ENCODE measurements around the gene R3HDM2. TPM values are rescaled to one million over a fixed set of nuclear protein-coding genes. Genes with fewer than 3 reads are reported as not detected.

R3HDM2 gene
- total RNA-seq, 1 experiment from 2014 or later, result 34.7 TPM

- TF ChIP-seq NFE2L1 (CRISPR knock-in tag; IDR thresholded peaks at IDR 0.05) (peak; percentile 8; the same call in 1 of the 2 replicates), E2F5 (CRISPR knock-in tag; IDR thresholded peaks at IDR 0.05) (no peak), ZNF281 (CRISPR knock-in tag; IDR thresholded peaks at IDR 0.05) (0 out of 2 replicates have a peak, but pooled peaks have one; percentile 55)
Measured at GRCh38 chr12:57454566-57455373, 23.9 kb upstream of the R3HDM2 start, which contains the start of gene INHBE (continued).

- H3K36me3 Mint-ChIP-seq, result no peaks in the 10 kb centered on the region
- no peak overlapping the region for H3K4me3 Mint-ChIP-seq
- DNase-seq (ENCODE audit: low spot score) (no peak), ATAC-seq (no peak)
- peak overlapping the region; percentile 83; the same call in 1 of the 2 replicates for H3K27ac Mint-ChIP-seq
- H3K4me1 Mint-ChIP-seq, result peaks cover 51% of the 10 kb centered on the region
- CTCF ChIA-PET, result interaction anchor here (1.3 to 9.4 kb wide), 13 partner anchors 21 to 342 kb away, joined by 5 to 245 read pairs (median 26); partner anchors contain the start of genes INHBC, SHMT2 and STAT6
- H3K27me3 Mint-ChIP-seq (ENCODE audit: low read depth), result no peaks in the 10 kb centered on the region
- H3K9me3 Mint-ChIP-seq, result peaks cover 2% of the 10 kb centered on the region
- POLR2A ChIA-PET, result interaction anchor here (0.5 to 2.0 kb wide), 9 partner anchors 19 to 1480 kb away, joined by 3 to 12 read pairs (median 7); partner anchors contain the start of genes DDIT3, INHBC, RAB5B and SHMT2
- TF ChIP-seq ZNF317 (CRISPR knock-in tag; IDR thresholded peaks at IDR 0.05; ENCODE audit: borderline replicate concordance, low read depth), result no peak
- no peak for TF ChIP-seq ZSCAN18 (CRISPR knock-in tag; IDR thresholded peaks at IDR 0.05)
- no peak for TF ChIP-seq SOX15 (CRISPR knock-in tag; IDR thresholded peaks at IDR 0.05)
- no peak for TF ChIP-seq KAT7 (CRISPR knock-in tag; IDR thresholded peaks at IDR 0.05; ENCODE audit: borderline replicate concordance)
- TF ChIP-seq IRF1 (CRISPR knock-in tag; IDR thresholded peaks at IDR 0.05), result no peak
- TF ChIP-seq ZNF512 (CRISPR knock-in tag; IDR thresholded peaks at IDR 0.05; ENCODE audit: borderline replicate concordance), result no peak
- TF ChIP-seq ZNF219 (CRISPR knock-in tag; IDR thresholded peaks at IDR 0.05; ENCODE audit: borderline replicate concordance), result no peak
- no peak for TF ChIP-seq IRF2 (CRISPR knock-in tag; IDR thresholded peaks at IDR 0.05; ENCODE audit: borderline replicate concordance, low read depth)
- no peak for TF ChIP-seq ZNF396 (CRISPR knock-in tag; IDR thresholded peaks at IDR 0.05; ENCODE audit: borderline replicate concordance)
- TF ChIP-seq ZNF416 (CRISPR knock-in tag; IDR thresholded peaks at IDR 0.05), result no peak
- TF ChIP-seq RORB (CRISPR knock-in tag; IDR thresholded peaks at IDR 0.05), result no peak
- TF ChIP-seq NR2C2 (CRISPR knock-in tag; IDR thresholded peaks at IDR 0.05), result no peak
- TF ChIP-seq JUN (CRISPR knock-in tag; IDR thresholded peaks at IDR 0.05), result no peak
- TF ChIP-seq ZBTB43 (CRISPR knock-in tag; IDR thresholded peaks at IDR 0.05), result no peak
- no peak for TF ChIP-seq GTF2I (CRISPR knock-in tag; conservative IDR thresholded peaks at IDR 0.05)
Measured at GRCh38 chr12:57454213-57454565, 23.3 kb upstream of the R3HDM2 start.

All from WTC11 (cell line).